Lower lobe of right lung (tissue), 2 donors: ENCODE measurements around the gene MBNL1. TPM values are rescaled to one million over a fixed set of nuclear protein-coding genes. Genes with fewer than 3 reads are reported as not detected.

Experiments
- ATAC-seq, 2 donors: fragments of 200-7000 bp; cut with Tn5 transposase; one replicate each; pipeline ENCODE4 v1.9.1; 2020 to 2022; ENCODE audit warnings: mild to moderate bottlenecking in 2 of 2, moderate library complexity in 2 of 2
- DNase-seq: peaks from one replicate; pipeline ENCODE4 v3.0.0-alpha.2; 2020
- H3K27ac ChIP-seq: fragments of 200-600 bp; one replicate; pipeline ENCODE4 v1.8.0; 2022
- H3K27me3 ChIP-seq: fragments of 200-600 bp; one replicate; pipeline ENCODE4 v1.8.0; 2022; ENCODE audit warnings: low read depth
- H3K36me3 ChIP-seq: fragments of 200-600 bp; one replicate; pipeline ENCODE4 v1.8.0; 2022; ENCODE audit warnings: mild to moderate bottlenecking
- H3K4me1 ChIP-seq: fragments of 200-600 bp; one replicate; pipeline ENCODE4 v1.8.0; 2022
- H3K4me3 ChIP-seq: fragments of 200-600 bp; one replicate; pipeline ENCODE4 v1.8.0; 2022; ENCODE audit warnings: mild to moderate bottlenecking
- H3K9me3 ChIP-seq: fragments of 200-600 bp; one replicate; pipeline ENCODE4 v1.8.0; 2022
- CTCF ChIP-seq: fragments of 200-600 bp; IDR thresholded peaks from one replicate; pipeline ENCODE4 v1.8.0; 2022; ENCODE audit warnings: antibody characterized with exemption, mild to moderate bottlenecking
- intact Hi-C: fragments of 100-400 bp; cut with DNase I; formaldehyde crosslinking; loops from one replicate; pipeline ENCODE4 v1.11.0; 2022
- total RNA-seq: library from RNA; stranded (reverse); fragmentation: NEBNext Ultra II Directional; extraction: Animal tissue kit (Norgen Biotek cat#: 25700); gene quantifications from one replicate; pipeline ENCODE4 v1.2.1, GENCODE V29; 2021
- donor health status: DM: no; HTN: yes; CAD: no; lungs with severe emphysema.

Gene MBNL1
- total RNA-seq, 1 donor from 2014 or later, result 235 TPM

GRCh38 chr3:152253514-152253913 lies 15.2 kb upstream of the MBNL1 start:
- Histone ChIP-seq H3K27me3 (no peaks in the 10 kb centered on the region), H3K9me3 (no peaks in the 10 kb centered on the region), H3K36me3 (no peaks in the 10 kb centered on the region), H3K27ac (no peak overlapping the region), H3K4me3 (no peak overlapping the region), H3K4me1 (peaks cover 29% of the 10 kb centered on the region)
- intact Hi-C loops, result no loop called here
- DNase-seq (no peak), ATAC-seq (no peak)
- TF ChIP-seq CTCF, result no peak

GRCh38 chr3:152254041-152254440 lies 14.7 kb upstream of the MBNL1 start:
- Histone ChIP-seq H3K27ac (no peak overlapping the region), H3K4me3 (no peak overlapping the region), H3K36me3 (no peaks in the 10 kb centered on the region), H3K27me3 (no peaks in the 10 kb centered on the region), H3K9me3 (no peaks in the 10 kb centered on the region), H3K4me1 (peaks cover 34% of the 10 kb centered on the region)
- DNase-seq (no peak), ATAC-seq (no peak)
- intact Hi-C loops, result no loop called here
- TF ChIP-seq CTCF, result no peak

DNA sequence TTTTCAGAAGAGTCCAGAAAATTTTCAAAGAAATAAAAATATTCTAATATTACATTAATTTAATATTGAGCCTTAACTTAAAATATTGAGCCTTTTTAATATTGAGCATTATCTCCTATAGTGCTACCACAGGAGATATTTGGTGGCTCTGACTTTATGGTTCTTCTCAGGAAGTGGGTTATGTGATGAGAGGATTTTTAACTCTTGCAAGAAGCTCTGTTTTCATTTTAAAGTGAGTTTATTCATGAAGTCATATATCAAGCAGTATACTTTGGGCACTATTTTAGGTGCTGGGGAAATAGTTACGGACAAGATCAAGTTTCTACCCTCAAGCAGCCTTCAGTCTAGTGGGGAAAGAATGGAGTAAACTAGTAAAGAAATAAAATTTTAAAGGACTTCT lies 13.4 kb upstream of the MBNL1 start:
- DNase-seq, result no peak
- Histone ChIP-seq H3K4me1 (peaks cover 45% of the 10 kb centered on the region), H3K4me3 (no peak overlapping the region), H3K27ac (no peak overlapping the region), H3K9me3 (no peaks in the 10 kb centered on the region), H3K36me3 (no peaks in the 10 kb centered on the region), H3K27me3 (no peaks in the 10 kb centered on the region)
- TF ChIP-seq CTCF, result no peak
- ATAC-seq, result no peak
- intact Hi-C loops, result no loop called here

- Histone ChIP-seq H3K36me3 (no peaks in the 10 kb centered on the region), H3K4me1 (peaks cover 45% of the 10 kb centered on the region), H3K9me3 (no peaks in the 10 kb centered on the region), H3K27ac (peak overlapping the region; percentile 73), H3K27me3 (no peaks in the 10 kb centered on the region), H3K4me3 (no peak overlapping the region)
- ATAC-seq (no peak), DNase-seq (no peak)
- intact Hi-C loops, result no loop called here
- TF ChIP-seq CTCF, result no peak
Observed at GRCh38 chr3:152256851-152257562, 11.7 kb upstream of the MBNL1 start.

DNA sequence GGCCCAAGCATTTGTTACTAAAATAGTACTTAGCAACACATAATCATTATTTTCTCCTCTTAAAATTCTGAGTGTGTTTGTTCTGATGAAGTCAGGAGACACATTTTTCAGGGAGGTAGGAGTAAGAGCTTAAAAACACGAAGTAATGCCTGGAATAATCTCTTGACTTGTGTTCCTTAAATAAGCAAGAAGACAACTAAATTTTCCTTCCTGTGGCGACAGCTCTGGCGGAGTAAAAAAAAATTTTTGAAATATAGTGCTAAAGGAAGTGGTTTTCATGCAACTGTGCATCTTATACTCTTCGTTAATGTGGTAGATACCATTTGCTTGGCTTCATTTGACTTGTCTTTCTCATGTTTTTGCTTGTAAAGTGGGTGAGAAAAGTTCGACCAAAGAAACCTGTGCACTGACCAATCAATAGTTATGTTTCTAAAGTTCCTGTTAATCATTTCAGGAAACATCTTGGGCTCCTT lies 11.1 kb upstream of the MBNL1 start:
- ATAC-seq, result peak in 1 of 2 donors; percentile 13
- peak overlapping the region; percentile 73 for H3K27ac ChIP-seq

More for the DNA sequence above, 11.1 kb upstream of the MBNL1 start:
- intact Hi-C loops, result no loop called here
- Histone ChIP-seq H3K9me3 (no peaks in the 10 kb centered on the region), H3K4me3 (no peak overlapping the region), H3K4me1 (peaks cover 45% of the 10 kb centered on the region), H3K36me3 (no peaks in the 10 kb centered on the region), H3K27me3 (no peaks in the 10 kb centered on the region)
- DNase-seq, result no peak
- TF ChIP-seq CTCF, result no peak
